Measurements from ENCODE around the gene SERPINE3.

GRCh38 chr13:51361106-51361505 lies 21.6 kb downstream of the SERPINE3 start:
- TF ChIP-seq CTCF (conservative IDR thresholded peaks at IDR 0.05; ENCODE audit: low read depth in 2 of 2) (no peak), REST (IDR thresholded peaks at IDR 0.05; ENCODE audit: unreplicated experiment) (no peak), EZH2phosphoT487 (IDR thresholded peaks at IDR 0.05; ENCODE audit: unreplicated experiment) (no peak), EZH2 (IDR thresholded peaks at IDR 0.05; ENCODE audit: low read depth, unreplicated experiment) (no peak), JUNB (IDR thresholded peaks at IDR 0.05; ENCODE audit: unreplicated experiment) (no peak), CREB1 (CRISPR knock-in tag; IDR thresholded peaks at IDR 0.05; ENCODE audit: low read depth) (no peak), POLR2AphosphoS5 (IDR thresholded peaks at IDR 0.05; ENCODE audit: low read depth) (0 out of 2 replicates have a peak, but pooled peaks have one; percentile 10), ETS1 (IDR thresholded peaks at IDR 0.05) (no peak), NANOG (IDR thresholded peaks at IDR 0.05; ENCODE audit: borderline replicate concordance) (no peak), ZNF114 (CRISPR knock-in tag; IDR thresholded peaks at IDR 0.05) (no peak), STAT1 (IDR thresholded peaks at IDR 0.05; ENCODE audit: unreplicated experiment) (no peak)
